ENCODE measurements around the gene SLC10A4. TPM values are rescaled to one million over a fixed set of nuclear protein-coding genes. Genes with fewer than 3 reads are reported as not detected.

SLC10A4 gene
- total and polyA plus RNA-seq, 4 donors, result 0.16 to 1.9 (median 0.21) TPM; not detected in 1

GRCh38 chr4:48526406-48526805, 43.3 kb downstream of the SLC10A4 start:
- Histone ChIP-seq H3K27me3 (ENCODE audit: control insufficient read depth in 3 of 3, insufficient read depth in 3 of 3, low read length in 2 of 3) (no peaks in the 10 kb centered on the region), H3K27ac (ENCODE audit: low read depth in 1 of 2, low read length in 1 of 2) (no peak overlapping the region), H3K9me3 (ENCODE audit: control insufficient read depth in 4 of 4, insufficient read depth in 3 of 4, low read length in 3 of 4) (no peaks in the 10 kb centered on the region), H3K36me3 (ENCODE audit: control insufficient read depth in 4 of 4, insufficient read depth in 4 of 4, low read length in 4 of 4) (peaks cover 25 to 55% (median 50%) of the 10 kb centered on the region in 4 donors), H3K9ac (ENCODE audit: insufficient read depth in 1 of 2, low read length in 2 of 2) (no peak overlapping the region), H3K4me1 (ENCODE audit: control insufficient read depth in 5 of 5, insufficient read depth in 5 of 5, low read length in 5 of 5) (no peaks in the 10 kb centered on the region), H3K4me3 (no peak overlapping the region)
- ATAC-seq (ENCODE audit: insufficient read depth, low FRiP score) (no peak), DNase-seq (no peak)
- TF ChIP-seq, protein P1, sequence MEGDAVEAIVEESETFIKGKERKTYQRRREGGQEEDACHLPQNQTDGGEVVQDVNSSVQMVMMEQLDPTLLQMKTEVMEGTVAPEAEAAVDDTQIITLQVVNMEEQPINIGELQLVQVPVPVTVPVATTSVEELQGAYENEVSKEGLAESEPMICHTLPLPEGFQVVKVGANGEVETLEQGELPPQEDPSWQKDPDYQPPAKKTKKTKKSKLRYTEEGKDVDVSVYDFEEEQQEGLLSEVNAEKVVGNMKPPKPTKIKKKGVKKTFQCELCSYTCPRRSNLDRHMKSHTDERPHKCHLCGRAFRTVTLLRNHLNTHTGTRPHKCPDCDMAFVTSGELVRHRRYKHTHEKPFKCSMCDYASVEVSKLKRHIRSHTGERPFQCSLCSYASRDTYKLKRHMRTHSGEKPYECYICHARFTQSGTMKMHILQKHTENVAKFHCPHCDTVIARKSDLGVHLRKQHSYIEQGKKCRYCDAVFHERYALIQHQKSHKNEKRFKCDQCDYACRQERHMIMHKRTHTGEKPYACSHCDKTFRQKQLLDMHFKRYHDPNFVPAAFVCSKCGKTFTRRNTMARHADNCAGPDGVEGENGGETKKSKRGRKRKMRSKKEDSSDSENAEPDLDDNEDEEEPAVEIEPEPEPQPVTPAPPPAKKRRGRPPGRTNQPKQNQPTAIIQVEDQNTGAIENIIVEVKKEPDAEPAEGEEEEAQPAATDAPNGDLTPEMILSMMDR (IDR thresholded peaks at IDR 0.05; ENCODE audit: control extremely low read depth, extremely low read depth), result no peak
- WGBS, 2 donors, result 94 to 98% methylated on average over 1 of the region's 1 CpG

- Histone ChIP-seq H3K9ac (ENCODE audit: insufficient read depth in 1 of 2, low read length in 2 of 2) (no peak overlapping the region), H3K9me3 (ENCODE audit: control insufficient read depth in 4 of 4, insufficient read depth in 3 of 4, low read length in 3 of 4) (no peaks in the 10 kb centered on the region), H3K4me3 (no peak overlapping the region), H3K27me3 (ENCODE audit: control insufficient read depth in 3 of 3, insufficient read depth in 3 of 3, low read length in 2 of 3) (no peaks in the 10 kb centered on the region), H3K4me1 (ENCODE audit: control insufficient read depth in 5 of 5, insufficient read depth in 5 of 5, low read length in 5 of 5) (peaks cover 0 to 8% (median 2%) of the 10 kb centered on the region in 5 donors), H3K36me3 (ENCODE audit: control insufficient read depth in 4 of 4, insufficient read depth in 4 of 4, low read length in 4 of 4) (peaks cover 11 to 43% (median 30%) of the 10 kb centered on the region in 4 donors), H3K27ac (ENCODE audit: low read depth in 1 of 2, low read length in 1 of 2) (no peak overlapping the region)
- DNase-seq (peak in 2 of 3 donors; percentile 15 to 16), ATAC-seq (ENCODE audit: insufficient read depth, low FRiP score) (no peak)
- TF ChIP-seq, protein P1 (IDR thresholded peaks at IDR 0.05; ENCODE audit: control extremely low read depth, extremely low read depth), result no peak
These were observed 55.2 kb downstream of the SLC10A4 start for GRCh38 chr4:48538358-48538757.

Other genes with a start within 250 kb of the SLC10A4 start
- gene TEC, start 213.5 kb upstream of the SLC10A4 start, total RNA-seq, result 10 to 100 TPM in 1 of 2 donors, 1 to 10 TPM in 1; 4.1 to 19.8 TPM
- gene TEC, start 213.5 kb upstream of the SLC10A4 start, polyA plus RNA-seq, result 1 to 10 TPM; 2.0 TPM
- 10 to 100 TPM; 50.9 to 62.8 TPM for gene SLAIN2, start 141.8 kb upstream of the SLC10A4 start, total RNA-seq
- 10 to 100 TPM; 17.8 to 33.0 TPM for gene SLAIN2, start 141.8 kb upstream of the SLC10A4 start, polyA plus RNA-seq
- not detected for gene ZAR1, start 6.9 kb downstream of the SLC10A4 start, total RNA-seq
- under 1 TPM in 1 of 2 donors, not detected in 1; 0.22 TPM for gene ZAR1, start 6.9 kb downstream of the SLC10A4 start, polyA plus RNA-seq